ENCODE results near the gene CCDC154.

CCDC154 gene

GRCh38 chr16:1465567-1465915 is 21.2 kb upstream of the CCDC154 start:
- no peak overlapping the region for H3K27ac ChIP-seq
- TF ChIP-seq CTCF (conservative IDR thresholded peaks at IDR 0.05), result no peak
- TF ChIP-seq ZFX (IDR thresholded peaks at IDR 0.05), result no peak

GRCh38 chr16:1464894-1465566 is 20.7 kb upstream of the CCDC154 start:
- no peak for TF ChIP-seq CTCF (conservative IDR thresholded peaks at IDR 0.05)
- no peak for TF ChIP-seq ZFX (IDR thresholded peaks at IDR 0.05)
- no peak overlapping the region for H3K27ac ChIP-seq

- no peak for TF ChIP-seq CTCF (conservative IDR thresholded peaks at IDR 0.05)
- TF ChIP-seq ZFX (IDR thresholded peaks at IDR 0.05), result no peak
- H3K27ac ChIP-seq, result no peak overlapping the region
Observed at GRCh38 chr16:1464196-1464893, 20.0 kb upstream of the CCDC154 start.

- no peak for TF ChIP-seq CTCF (conservative IDR thresholded peaks at IDR 0.05)
- no peak for TF ChIP-seq ZFX (IDR thresholded peaks at IDR 0.05)
- H3K27ac ChIP-seq, result no peak overlapping the region
Observed at GRCh38 chr16:1461146-1461545, 16.8 kb upstream of the CCDC154 start.

- TF ChIP-seq CTCF (conservative IDR thresholded peaks at IDR 0.05), result no peak
- TF ChIP-seq ZFX (IDR thresholded peaks at IDR 0.05), result no peak
Observed at GRCh38 chr16:1460602-1461138, 16.3 kb upstream of the CCDC154 start.

GRCh38 chr16:1459967-1460366 is 15.6 kb upstream of the CCDC154 start:
- TF ChIP-seq ZFX (IDR thresholded peaks at IDR 0.05), result no peak
- H3K27ac ChIP-seq, result no peak overlapping the region

More at GRCh38 chr16:1460602-1461138, 16.3 kb upstream of the CCDC154 start:
- no peak overlapping the region for H3K27ac ChIP-seq

- no peak overlapping the region for H3K27ac ChIP-seq
- TF ChIP-seq ZFX (IDR thresholded peaks at IDR 0.05) (no peak), CTCF (conservative IDR thresholded peaks at IDR 0.05) (no peak)
Observed at GRCh38 chr16:1458977-1459341, 14.6 kb upstream of the CCDC154 start.

All from C4-2B (cell line).